ENCODE data around the gene VAMP5. TPM values are rescaled to one million over a fixed set of nuclear protein-coding genes. Genes with fewer than 3 reads are reported as not detected.

VAMP5 gene
- total RNA-seq, 1 experiment from 2014 or later: 0.59 TPM

GRCh38 chr2:85590950-85591349 lies 6.7 kb downstream of the VAMP5 start:
- peaks cover 0 to 4% (median 0%) of the 10 kb centered on the region in 3 experiments; a peak in 1 of 7 replicates for H3K36me3 Mint-ChIP-seq (ENCODE audit: insufficient read depth in 1 of 3, low read depth in 3 of 3)
- Histone ChIP-seq H4K8ac (replicated peaks; ENCODE audit: insufficient read length, low read depth, low read length) (no peak overlapping the region), H2AK5ac (ENCODE audit: insufficient read length, low read length) (no peak overlapping the region), H3T11ph (ENCODE audit: low read length) (no peak overlapping the region), H3K79me1 (ENCODE audit: insufficient read depth, low read depth, low read length, poor library complexity, severe bottlenecking) (no peaks in the 10 kb centered on the region), H2BK5ac (ENCODE audit: insufficient read length, low read length) (no peak overlapping the region), H2BK120ac (ENCODE audit: low read depth, low read length, poor library complexity, severe bottlenecking) (no peak overlapping the region), H3K4ac (ENCODE audit: low read depth, low read length) (no peak overlapping the region), H3K56ac (ENCODE audit: insufficient read length, low read depth, low read length) (no peak overlapping the region), H3K4me2 (ENCODE audit: insufficient read depth, insufficient read length, low read length) (no peak overlapping the region), H3K9me3 (ENCODE audit: control insufficient read depth, low read depth, low read length) (no peaks in the 10 kb centered on the region), H3K79me2 (ENCODE audit: insufficient read depth, low read length) (no peaks in the 10 kb centered on the region), H3K27me3 (ENCODE audit: insufficient read depth, low read length) (no peaks in the 10 kb centered on the region), H2BK15ac (ENCODE audit: low read depth, low read length) (no peak overlapping the region), H4K91ac (ENCODE audit: insufficient read length, low read depth, low read length) (no peak overlapping the region), H3K23ac (ENCODE audit: insufficient read length, low read depth, low read length) (no peak overlapping the region), H2BK12ac (ENCODE audit: insufficient read length, low read depth, low read length) (no peak overlapping the region), H3K9ac (ENCODE audit: extremely low read depth, insufficient read length, low read length) (no peak overlapping the region), H3K18ac (ENCODE audit: insufficient read length, low read depth, low read length) (no peak overlapping the region), H3K14ac (ENCODE audit: insufficient read depth, low read length) (no peak overlapping the region), H2AFZ (ENCODE audit: low read length) (no peak overlapping the region), H2BK20ac (ENCODE audit: low read depth, low read length, poor library complexity, severe bottlenecking) (no peak overlapping the region), H4K20me1 (ENCODE audit: control insufficient read depth, insufficient read depth, insufficient read length) (no peaks in the 10 kb centered on the region), H3K4me1 (ENCODE audit: insufficient read depth, low read length) (no peaks in the 10 kb centered on the region), H3K27ac (ENCODE audit: insufficient read length, low read depth, low read length) (no peak overlapping the region), H4K5ac (ENCODE audit: insufficient read length, low read depth, low read length) (no peak overlapping the region), H3K23me2 (ENCODE audit: insufficient read length, low read depth, low read length, poor library complexity, severe bottlenecking) (peaks cover 7% of the 10 kb centered on the region)
- H3K4me1 Mint-ChIP-seq: peaks cover 8 to 10% of the 10 kb centered on the region in 2 experiments
- TF ChIP-seq CTCF (conservative IDR thresholded peaks at IDR 0.05): no peak
- DNase-seq: no peak
- no peaks in the 10 kb centered on the region for H3K9me3 Mint-ChIP-seq
- no peak overlapping the region for H3K4me3 Mint-ChIP-seq
- WGBS (ENCODE audit: extremely low coverage, insufficient read length, low lambda C conversion rate): no CpG with 5 or more reads among the region's 2 CpGs
- no peak overlapping the region; a peak in 2 of 7 replicates for H3K27ac Mint-ChIP-seq
- peaks cover 26% of the 10 kb centered on the region for H3K27me3 Mint-ChIP-seq (ENCODE audit: low read depth)

Data from H9 (cell line).